Stimulated activated CD8-positive, alpha-beta memory T cell treated with anti-CD3 and anti-CD28 coated beads, Interleukin-2, amount 100 ng/mL, for 48 hours (primary cell): ENCODE measurements around the gene SLC25A45.
"Not testable (repeated sequence)": the region's sequence is repeated elsewhere in the genome, so short reads cannot be mapped to it uniquely, and the experiment has no call there.

Experiments
- DNase-seq, 2 donors: peaks; one replicate each; pipeline ENCODE4 v3.0.0-alpha.2; 2020; ENCODE audit warnings: low read depth in 2 of 2

The SLC25A45 gene

GRCh38 chr11:65421794-65422632 is 39.6 kb upstream of the SLC25A45 start:
- DNase-seq = peak; percentile 96 to 97

GRCh38 chr11:65420979-65421793 is 38.7 kb upstream of the SLC25A45 start:
- DNase-seq = peak; percentile 71 to 80

GRCh38 chr11:65420506-65420905 is 38.1 kb upstream of the SLC25A45 start:
- DNase-seq = no peak

- DNase-seq = peak in 1 of 2 donors; percentile 46
Observed at GRCh38 chr11:65419772-65420481, 37.5 kb upstream of the SLC25A45 start.

GRCh38 chr11:65419460-65419771 is 37.0 kb upstream of the SLC25A45 start:
- DNase-seq = no peak

GRCh38 chr11:65418681-65419459 is 36.4 kb upstream of the SLC25A45 start:
- peak; percentile 89 to 91 for DNase-seq

GRCh38 chr11:65418431-65418680 is 35.9 kb upstream of the SLC25A45 start:
- no peak for DNase-seq

- no peak for DNase-seq
Observed at GRCh38 chr11:65417702-65418430, 35.4 kb upstream of the SLC25A45 start.

- no peak for DNase-seq
Observed at GRCh38 chr11:65416841-65417701, 34.6 kb upstream of the SLC25A45 start.

- DNase-seq = peak; percentile 89 to 92
Observed at GRCh38 chr11:65416341-65416824, 33.9 kb upstream of the SLC25A45 start.

- DNase-seq = no peak
Observed at GRCh38 chr11:65415499-65416340, 33.3 kb upstream of the SLC25A45 start.

GRCh38 chr11:65414776-65415498 is 32.5 kb upstream of the SLC25A45 start:
- DNase-seq = no peak

GRCh38 chr11:65413077-65413664 is 30.7 kb upstream of the SLC25A45 start:
- DNase-seq = not testable (repeated sequence)

- DNase-seq = no peak
Observed at GRCh38 chr11:65412271-65413076, 30.0 kb upstream of the SLC25A45 start.

GRCh38 chr11:65411681-65412070 is 29.2 kb upstream of the SLC25A45 start:
- no peak for DNase-seq

GRCh38 chr11:65410936-65411680 is 28.7 kb upstream of the SLC25A45 start:
- DNase-seq = no peak
